NCI-H1417 treated with DMSO at 0.1 percent for 48 hours (cell line): ENCODE data around the gene UBAP1L.
A peak's percentile ranks its signal among the peaks of the same experiment; 100 is the strongest.
"Not testable (repeated sequence)": the region's sequence is repeated elsewhere in the genome, so short reads cannot be mapped to it uniquely, and the experiment has no call there.

Experiments used
- DNase-seq: peaks from one replicate; lab custom pipeline; 2025; lab: John Stamatoyannopoulos, UW

Gene UBAP1L

DNA sequence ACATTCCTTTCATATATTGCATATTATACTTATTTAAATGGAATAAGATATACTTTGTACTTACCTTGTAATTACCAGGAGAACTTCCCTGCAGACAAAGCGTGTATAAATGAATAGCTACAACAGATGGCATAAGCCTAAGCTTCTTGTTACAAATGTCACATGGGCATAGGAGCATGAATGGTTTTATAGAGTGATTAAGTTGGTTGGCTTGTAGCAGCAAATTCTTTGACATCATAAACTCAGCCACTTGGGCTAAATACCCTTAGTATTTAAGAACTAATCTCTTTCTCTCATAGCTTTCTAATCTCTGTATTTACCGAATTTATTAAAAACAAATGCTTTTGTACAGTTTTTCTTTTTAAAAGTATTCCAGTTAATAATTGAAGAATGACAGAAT, at the start of gene UBAP1L:
Gene UBAP1L, minus strand, starts transcription at position 115 of the 400 bp plus-strand sequence. CDS start 8,985 bp downstream, outside the sequence.
- no peak for DNase-seq

DNA sequence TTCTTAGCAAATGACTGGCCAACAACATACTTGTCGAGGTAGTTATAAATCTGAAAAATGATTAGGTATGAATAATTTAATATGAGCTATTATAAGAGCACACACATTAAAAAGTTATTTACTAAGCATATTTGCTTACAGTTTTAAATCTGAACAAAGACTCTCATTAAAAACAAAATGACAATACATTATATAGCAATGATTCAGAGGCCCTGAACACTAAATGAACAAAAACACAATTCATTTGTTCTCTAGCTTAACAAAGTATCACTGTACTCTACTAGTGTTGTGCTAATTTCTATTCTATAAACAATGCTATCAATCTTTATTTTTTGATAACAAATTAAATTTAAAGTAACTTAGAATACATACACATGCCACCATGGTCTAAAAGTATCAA, 49.1 kb upstream of the UBAP1L start:
- no peak for DNase-seq

GRCh38 chr15:65163041-65163440, 48.0 kb upstream of the UBAP1L start:
- DNase-seq, result no peak

GRCh38 chr15:65156692-65157091, 41.7 kb upstream of the UBAP1L start:
- DNase-seq, result no peak

DNA sequence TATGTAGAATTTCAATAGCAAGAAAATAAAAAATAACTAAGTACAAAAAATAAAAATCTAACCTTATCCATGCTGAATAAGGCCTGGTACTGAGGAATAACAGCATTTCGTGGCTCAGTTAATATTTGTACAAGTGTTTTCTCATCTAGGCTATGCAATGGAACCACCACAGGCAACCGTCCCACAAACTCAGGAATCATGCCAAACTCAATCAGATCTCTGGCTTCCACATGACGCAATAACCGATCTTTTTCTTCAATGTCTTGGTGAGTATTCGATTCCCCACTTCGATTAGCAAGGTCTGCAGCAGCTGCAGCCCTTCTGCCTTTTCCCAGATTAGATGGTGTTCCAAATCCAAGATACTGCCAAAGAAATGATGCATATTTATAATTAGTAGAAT, 39.7 kb upstream of the UBAP1L start:
- no peak for DNase-seq

DNA sequence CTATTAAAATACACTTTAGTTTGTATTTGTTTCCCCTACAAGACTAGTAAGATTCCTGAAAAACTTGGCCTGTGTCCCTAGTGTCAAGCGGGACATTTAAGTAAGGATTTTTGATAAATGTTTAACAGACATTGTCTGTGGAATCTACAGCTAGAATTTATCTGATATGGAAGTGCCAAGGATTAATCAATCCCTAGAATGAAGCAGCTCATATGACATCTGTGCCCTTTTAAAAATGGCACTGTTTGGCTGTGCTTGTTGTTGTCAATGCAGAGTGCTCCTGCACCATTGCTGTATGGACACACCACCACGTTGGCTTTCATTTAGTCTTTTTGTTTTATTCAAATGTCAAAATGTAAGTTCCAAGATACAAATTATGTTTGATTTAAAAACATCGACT, 32.9 kb upstream of the UBAP1L start:
- DNase-seq, result no peak

- no peak for DNase-seq
Observed at GRCh38 chr15:65146438-65146837, 31.4 kb upstream of the UBAP1L start.

DNA sequence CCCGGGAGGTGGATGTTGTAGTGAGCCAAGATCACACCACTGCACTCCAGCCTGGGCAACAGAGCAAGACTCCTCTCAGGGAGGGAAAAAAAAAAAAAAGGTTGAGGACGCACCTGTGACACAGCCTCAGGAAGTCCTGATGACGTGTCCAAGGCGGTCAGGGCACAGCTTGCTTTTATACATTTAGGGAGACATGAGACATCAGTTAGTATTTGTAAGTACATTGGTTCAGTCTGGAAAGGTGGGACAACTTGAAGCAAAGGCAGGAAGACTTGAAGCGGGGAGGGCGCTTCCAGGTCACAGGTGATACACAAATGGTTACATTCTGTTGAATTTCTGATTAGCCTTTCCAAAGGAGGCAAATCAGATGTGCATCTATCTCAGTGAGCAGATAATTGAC, 23.6 kb upstream of the UBAP1L start:
- not testable (repeated sequence) for DNase-seq

DNA sequence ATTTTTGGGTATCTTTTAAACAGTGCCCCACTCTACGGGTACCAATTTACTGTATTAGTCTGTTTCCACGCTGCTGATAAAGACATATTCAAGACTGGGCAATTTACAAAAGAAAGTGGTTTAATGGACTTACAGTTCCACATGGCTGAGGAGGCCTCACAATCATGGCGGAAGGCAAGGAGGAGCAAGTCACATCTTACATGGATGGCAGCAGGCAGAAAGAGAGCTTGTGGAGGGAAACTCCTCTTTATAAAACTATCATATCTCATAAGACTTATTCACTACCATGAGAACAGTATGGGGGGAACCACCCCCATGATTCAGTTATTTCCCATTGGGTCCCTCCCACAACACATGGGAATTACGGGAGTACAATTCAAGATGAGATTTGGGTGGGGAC, 22.9 kb upstream of the UBAP1L start:
- not testable (repeated sequence) for DNase-seq

- DNase-seq, result not testable (repeated sequence)
Observed at GRCh38 chr15:65137089-65137488, 22.1 kb upstream of the UBAP1L start.

DNA sequence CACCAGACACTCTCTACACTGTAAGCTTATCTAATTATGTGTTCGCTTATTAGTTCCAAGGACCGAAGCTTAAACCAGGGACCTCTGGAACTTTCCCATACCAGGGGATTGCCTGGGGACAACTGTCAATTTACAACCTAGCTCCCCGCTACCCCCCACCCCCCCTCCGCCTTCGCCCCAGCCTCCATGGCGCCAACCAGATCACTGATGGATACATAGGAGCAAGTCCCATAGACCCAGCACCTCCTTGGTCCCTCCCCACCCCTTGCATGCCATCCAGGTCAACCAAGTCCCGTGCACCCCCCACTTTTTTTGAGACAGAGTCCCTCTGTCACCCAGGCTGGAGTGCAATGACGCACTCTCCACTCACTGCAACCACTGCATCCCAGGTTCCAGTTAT, 19.5 kb upstream of the UBAP1L start:
- no peak for DNase-seq

DNA sequence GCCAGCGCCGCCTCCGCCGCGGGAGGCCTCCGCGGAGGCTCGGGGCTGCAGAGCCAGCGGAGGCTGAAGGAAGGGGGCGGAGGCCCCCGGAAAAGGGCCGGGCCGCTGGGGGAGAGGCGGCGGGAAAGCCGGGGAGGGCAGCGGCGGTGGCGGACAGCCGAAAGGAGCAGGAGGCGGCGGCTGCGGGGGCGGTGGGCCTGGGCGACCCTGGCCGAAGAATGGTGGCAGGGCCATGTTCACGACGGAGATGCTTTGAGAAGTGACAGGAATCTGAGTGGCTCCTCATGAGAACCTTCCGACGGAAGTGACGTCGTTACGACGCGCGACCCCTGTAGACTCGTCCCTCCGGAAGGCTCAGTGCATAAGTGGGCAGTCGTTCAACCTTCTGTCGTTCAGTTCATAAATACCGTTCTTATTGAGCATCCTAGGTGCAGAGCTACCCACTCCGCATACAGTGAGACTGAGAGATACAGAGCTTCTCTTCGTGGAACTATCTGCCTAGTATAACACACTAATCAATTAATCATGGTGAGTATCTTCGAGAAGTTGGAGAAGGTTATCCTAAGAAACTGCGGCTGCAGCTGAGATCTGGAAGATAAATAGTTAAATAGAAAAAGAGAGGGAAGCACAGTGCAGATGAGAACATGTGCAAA, 18.7 kb upstream of the UBAP1L start, which contains the start of gene PDCD7:
Gene PDCD7, minus strand, starts transcription at position 261 of the 653 bp plus-strand sequence. Its CDS starts 27 bp downstream, at position 234.
- peak; percentile 60 for DNase-seq

GRCh38 chr15:65132878-65133547, 18.0 kb upstream of the UBAP1L start:
- DNase-seq, result no peak

DNA sequence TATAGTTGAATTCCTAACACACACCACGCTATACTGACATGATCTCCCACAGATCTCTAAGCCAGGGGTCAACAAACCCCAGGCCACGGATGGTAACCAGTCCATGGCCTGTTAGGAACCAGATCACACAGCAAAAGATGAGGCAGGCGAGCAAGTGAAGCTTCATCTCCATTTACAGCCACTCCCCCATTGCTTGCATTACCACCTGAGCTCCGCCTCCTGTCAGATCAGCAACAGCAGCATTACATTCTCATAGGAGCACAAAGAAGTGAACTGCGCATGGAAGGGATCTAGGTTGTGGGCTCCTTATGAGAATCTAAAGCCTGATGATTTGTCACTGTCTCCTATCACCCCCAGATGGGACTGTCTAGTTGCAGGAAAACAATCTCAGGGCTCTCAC, 15.9 kb upstream of the UBAP1L start:
- DNase-seq, result no peak

- DNase-seq, result peak; percentile 24
Observed at GRCh38 chr15:65115542-65115941, 542 bp upstream of the UBAP1L start.

DNA sequence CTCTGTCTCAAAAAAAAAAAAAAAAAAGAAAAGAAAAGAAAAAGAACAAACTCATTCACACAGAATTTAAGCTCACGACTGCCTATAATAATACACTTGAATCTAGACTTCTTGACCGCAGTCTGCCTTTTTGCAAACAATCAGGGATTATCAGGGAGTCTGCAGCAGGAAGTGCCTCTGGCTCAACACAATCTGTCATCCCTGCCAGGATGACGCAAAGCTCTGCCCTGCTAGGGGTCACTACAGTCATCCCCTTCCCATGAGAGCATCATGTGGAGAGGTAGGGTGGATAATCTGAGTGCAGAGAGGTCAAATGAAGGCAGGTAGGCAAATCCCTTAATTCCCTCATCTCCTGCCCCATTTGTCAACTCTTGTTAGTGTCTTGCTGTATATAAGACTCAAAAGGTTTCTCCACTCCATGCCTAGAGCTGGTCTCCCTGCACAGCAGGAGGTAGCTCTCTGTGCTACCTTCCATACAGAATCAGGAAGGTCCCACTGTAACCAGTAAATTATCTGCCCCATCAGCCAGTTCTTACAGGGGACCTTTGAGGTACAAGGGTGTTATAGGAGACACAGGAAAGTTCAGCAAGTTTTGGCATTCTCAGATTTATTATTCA, 4.2 kb downstream of the UBAP1L start:
- DNase-seq, result no peak

DNA sequence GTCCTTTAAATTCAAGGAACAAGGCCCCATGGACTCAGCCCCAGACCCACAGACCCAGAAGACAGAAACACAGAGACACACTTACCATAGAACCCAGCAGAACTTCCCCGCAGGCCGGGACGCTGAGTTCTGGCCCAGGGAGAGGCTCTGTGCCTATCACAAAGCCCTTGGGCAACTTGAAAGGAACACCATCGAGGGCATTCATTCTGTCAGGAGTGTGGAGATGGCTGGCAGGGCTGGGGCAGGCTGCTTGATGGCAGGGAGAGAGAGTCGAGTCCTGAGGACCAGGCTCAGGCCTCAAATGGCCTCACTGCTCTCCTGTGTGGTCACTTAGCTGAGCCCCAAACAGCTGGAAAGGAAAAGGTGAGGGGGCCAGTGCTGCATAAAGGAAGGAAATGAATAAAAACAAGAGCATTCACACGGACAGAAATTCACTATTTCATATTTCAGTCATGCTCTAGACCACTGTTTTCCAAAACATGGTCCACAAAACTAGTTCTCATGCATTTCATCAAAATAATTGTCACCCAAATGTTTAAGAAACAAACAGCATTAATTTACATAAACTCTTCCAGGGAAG, 8.9 kb downstream of the UBAP1L start:
- DNase-seq, result no peak

GRCh38 chr15:65105038-65105437, 10.0 kb downstream of the UBAP1L start:
- DNase-seq, result no peak

DNA sequence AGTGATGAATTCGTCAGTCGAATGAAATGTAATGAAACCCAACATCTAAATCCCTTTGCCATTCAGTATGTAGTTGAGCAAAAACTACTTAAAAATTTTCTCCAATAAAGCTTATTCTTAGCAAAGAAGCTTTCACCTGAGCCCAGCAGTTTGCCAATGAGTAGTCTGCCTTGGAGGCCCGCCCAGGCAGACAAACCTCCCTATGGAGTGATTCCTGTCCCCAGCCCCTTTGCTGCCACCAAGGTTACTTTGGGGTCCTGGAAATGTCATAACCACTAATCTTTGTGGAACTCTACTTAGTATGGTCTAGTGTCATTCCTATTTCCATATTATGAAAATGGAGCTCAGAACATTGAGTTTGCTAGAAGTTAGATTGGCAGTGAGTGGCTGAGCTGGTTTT, 12.1 kb downstream of the UBAP1L start:
- DNase-seq, result no peak

GRCh38 chr15:65101891-65102708, 12.9 kb downstream of the UBAP1L start:
- no peak for DNase-seq

DNA sequence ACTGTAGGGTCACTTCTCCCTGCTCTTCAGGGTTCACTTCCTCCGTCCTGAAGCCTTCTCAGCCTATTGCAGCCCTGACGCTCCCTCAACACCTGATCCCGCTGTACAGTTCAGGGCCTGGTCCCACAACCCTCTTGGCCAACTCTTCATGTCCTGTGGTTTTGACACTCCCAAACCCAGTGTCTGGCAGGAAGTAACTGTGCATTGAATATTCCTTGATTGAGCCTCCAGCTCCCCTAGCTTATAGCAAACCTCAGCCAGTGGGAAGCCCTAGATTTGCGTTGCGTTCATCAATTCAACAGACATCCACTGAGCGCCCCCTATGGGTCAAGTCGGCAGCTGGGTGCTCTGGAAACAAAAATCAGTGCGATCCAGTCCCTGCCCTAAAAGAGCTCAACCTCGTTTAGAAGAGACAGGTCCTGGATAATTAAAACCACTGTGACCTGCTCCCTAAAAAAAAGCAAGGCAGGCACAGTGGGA, 13.5 kb downstream of the UBAP1L start:
- DNase-seq, result no peak

DNA sequence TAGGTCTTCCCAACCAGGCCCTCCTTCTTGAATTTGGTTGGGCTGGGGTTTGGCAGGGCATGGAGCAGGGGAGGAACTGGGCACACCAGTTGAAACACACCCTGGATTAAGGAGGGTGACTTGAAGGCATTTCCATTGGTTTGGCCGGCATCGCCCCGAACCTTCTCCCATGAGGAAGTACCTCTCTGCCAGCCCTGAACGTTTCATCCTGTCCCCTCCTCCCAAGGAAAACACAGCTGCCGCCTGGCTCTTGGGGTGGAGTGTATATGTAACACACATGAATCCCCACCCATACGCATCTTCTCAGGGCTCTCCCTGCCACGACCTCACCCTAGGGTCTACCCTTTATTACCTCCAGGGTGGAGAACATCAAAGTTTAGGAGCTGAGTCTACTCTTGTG, 14.6 kb downstream of the UBAP1L start:
- DNase-seq, result no peak
